ENCODE data around the gene ABTB1.

ABTB1 gene

GRCh38 chr3:127728417-127729015 is 55.8 kb downstream of the ABTB1 start:
- no peak overlapping the region for H3K27ac ChIP-seq (ENCODE audit: low read length)

GRCh38 chr3:127729556-127730056 is 56.9 kb downstream of the ABTB1 start:
- no peak for TF ChIP-seq CTCF (IDR thresholded peaks at IDR 0.05; ENCODE audit: low read length)
- no peak for TF ChIP-seq EZH2 (optimal IDR thresholded peaks at IDR 0.05; ENCODE audit: low read depth, low read length)
- TF ChIP-seq EZH2phosphoT487 (IDR thresholded peaks at IDR 0.05; ENCODE audit: low read length): no peak
- H3K9ac ChIP-seq (ENCODE audit: low read length): no peak overlapping the region
- H3K4me2 ChIP-seq (ENCODE audit: low read depth, low read length): no peak overlapping the region
- no peak overlapping the region for H3K27ac ChIP-seq (ENCODE audit: low read length)
- no peaks in the 10 kb centered on the region for H3K9me3 ChIP-seq (replicated peaks; ENCODE audit: insufficient read depth, low read length)
- DNase-seq: no peak
- peaks cover 21% of the 10 kb centered on the region for H3K79me2 ChIP-seq (ENCODE audit: low read length)
- H4K20me1 ChIP-seq (ENCODE audit: insufficient read depth, low read length): no peaks in the 10 kb centered on the region
- H3F3A ChIP-seq (ENCODE audit: insufficient read depth, low read length): no peaks in the 10 kb centered on the region
- H3K9me2 ChIP-seq (replicated peaks; ENCODE audit: insufficient read depth, low read length): no peaks in the 10 kb centered on the region
- H3K4me3 ChIP-seq (ENCODE audit: low read length): no peak overlapping the region
- no peaks in the 10 kb centered on the region for H3K36me3 ChIP-seq (replicated peaks; ENCODE audit: insufficient read depth, low read length)
- H3K4me1 ChIP-seq (ENCODE audit: low read length): peaks cover 7% of the 10 kb centered on the region
- H2AFZ ChIP-seq (ENCODE audit: low read length): no peak overlapping the region
- H3K27me3 ChIP-seq (replicated peaks; ENCODE audit: insufficient read depth, low read length): no peaks in the 10 kb centered on the region

More at GRCh38 chr3:127728417-127729015, 55.8 kb downstream of the ABTB1 start:
- Histone ChIP-seq H3K9ac (ENCODE audit: low read length) (no peak overlapping the region), H3K4me1 (ENCODE audit: low read length) (no peaks in the 10 kb centered on the region), H4K20me1 (ENCODE audit: insufficient read depth, low read length) (no peaks in the 10 kb centered on the region), H3K4me2 (ENCODE audit: low read depth, low read length) (no peak overlapping the region), H3K27me3 (replicated peaks; ENCODE audit: insufficient read depth, low read length) (no peaks in the 10 kb centered on the region), H3K79me2 (ENCODE audit: low read length) (peaks cover 10% of the 10 kb centered on the region; the same call in 1 of the 2 replicates), H3K9me2 (replicated peaks; ENCODE audit: insufficient read depth, low read length) (no peaks in the 10 kb centered on the region), H3F3A (ENCODE audit: insufficient read depth, low read length) (no peaks in the 10 kb centered on the region), H3K4me3 (ENCODE audit: low read length) (no peak overlapping the region), H2AFZ (ENCODE audit: low read length) (no peak overlapping the region), H3K36me3 (replicated peaks; ENCODE audit: insufficient read depth, low read length) (no peaks in the 10 kb centered on the region), H3K9me3 (replicated peaks; ENCODE audit: insufficient read depth, low read length) (no peaks in the 10 kb centered on the region)
- TF ChIP-seq CTCF (IDR thresholded peaks at IDR 0.05; ENCODE audit: low read length) (no peak), EZH2phosphoT487 (IDR thresholded peaks at IDR 0.05; ENCODE audit: low read length) (no peak), EZH2 (optimal IDR thresholded peaks at IDR 0.05; ENCODE audit: low read depth, low read length) (no peak)
- no peak for DNase-seq

- Histone ChIP-seq H3K9me2 (replicated peaks; ENCODE audit: insufficient read depth, low read length) (no peaks in the 10 kb centered on the region), H4K20me1 (ENCODE audit: insufficient read depth, low read length) (no peaks in the 10 kb centered on the region), H3K27ac (ENCODE audit: low read length) (no peak overlapping the region), H3K27me3 (replicated peaks; ENCODE audit: insufficient read depth, low read length) (no peaks in the 10 kb centered on the region), H3K9me3 (replicated peaks; ENCODE audit: insufficient read depth, low read length) (no peaks in the 10 kb centered on the region), H2AFZ (ENCODE audit: low read length) (no peak overlapping the region), H3K4me2 (ENCODE audit: low read depth, low read length) (no peak overlapping the region), H3K36me3 (replicated peaks; ENCODE audit: insufficient read depth, low read length) (no peaks in the 10 kb centered on the region), H3K4me3 (ENCODE audit: low read length) (no peak overlapping the region), H3F3A (ENCODE audit: insufficient read depth, low read length) (0 out of 2 replicates have a peak, but pooled peaks cover under 1% of the 10 kb centered on the region), H3K79me2 (ENCODE audit: low read length) (peaks cover 27% of the 10 kb centered on the region), H3K9ac (ENCODE audit: low read length) (no peak overlapping the region), H3K4me1 (ENCODE audit: low read length) (peaks cover 12% of the 10 kb centered on the region)
- TF ChIP-seq CTCF (IDR thresholded peaks at IDR 0.05; ENCODE audit: low read length) (no peak), EZH2 (optimal IDR thresholded peaks at IDR 0.05; ENCODE audit: low read depth, low read length) (no peak), EZH2phosphoT487 (IDR thresholded peaks at IDR 0.05; ENCODE audit: low read length) (no peak)
- no peak for DNase-seq
Measured at GRCh38 chr3:127730171-127730570, 57.4 kb downstream of the ABTB1 start.
